Measurements from ENCODE around the gene WWC1.
"Not testable (repeated sequence)": the region's sequence is repeated elsewhere in the genome, so short reads cannot be mapped to it uniquely, and the experiment has no call there.

Gene WWC1

DNA sequence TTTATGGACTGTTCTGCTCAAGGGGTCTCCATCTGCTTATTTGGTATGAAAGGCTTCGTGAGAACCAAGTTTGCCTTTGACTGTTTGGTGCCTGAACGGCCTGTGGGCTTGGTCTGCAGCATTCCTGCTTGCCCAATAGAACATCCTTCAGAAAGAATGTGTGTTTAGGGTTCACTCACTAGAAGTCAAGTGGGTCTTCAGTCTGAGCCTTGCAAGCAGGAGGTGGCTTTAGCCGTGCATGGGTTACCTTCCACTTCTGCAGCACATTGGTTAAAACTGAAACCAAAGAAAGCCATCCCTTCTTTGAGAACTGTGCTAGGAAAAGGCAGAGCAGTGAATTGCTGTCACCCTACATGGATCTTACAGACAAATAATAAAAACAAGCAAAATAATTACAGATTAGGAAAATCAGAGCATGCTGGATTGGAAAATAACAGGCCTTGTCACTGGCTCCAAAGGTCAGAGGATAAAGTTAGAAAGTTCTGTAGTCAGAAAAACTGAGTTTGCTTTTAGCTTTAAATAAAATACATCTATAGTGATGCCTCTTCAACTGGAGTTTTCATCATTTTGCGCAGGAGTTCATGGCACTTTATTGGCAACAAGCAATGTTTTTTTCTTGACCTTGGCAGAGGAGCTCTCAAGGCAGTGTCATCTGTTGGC is 16.6 kb downstream of the WWC1 start:
- Histone ChIP-seq H3K4me3 (ENCODE audit: insufficient read depth, low read depth, low read length) (no peak overlapping the region), H3K4me1 (ENCODE audit: control insufficient read depth, insufficient read depth, low read length) (no peaks in the 10 kb centered on the region), H3K27ac (ENCODE audit: insufficient read depth, low read depth, low read length, poor library complexity, severe bottlenecking) (no peak overlapping the region), H3K9me3 (ENCODE audit: control insufficient read depth, low read length) (no peaks in the 10 kb centered on the region), H3K36me3 (ENCODE audit: control insufficient read depth, insufficient read depth, low read length) (no peaks in the 10 kb centered on the region), H3K27me3 (ENCODE audit: control insufficient read depth, insufficient read depth, low read length, poor library complexity, severe bottlenecking) (no peaks in the 10 kb centered on the region)
- 92 to 95% methylated on average over 4 of the region's 4 CpGs for WGBS, 2 experiments

GRCh38 chr5:168308976-168309598 is 17.6 kb downstream of the WWC1 start:
- Histone ChIP-seq H3K4me3 (ENCODE audit: insufficient read depth, low read depth, low read length) (no peak overlapping the region), H3K36me3 (ENCODE audit: control insufficient read depth, insufficient read depth, low read length) (no peaks in the 10 kb centered on the region), H3K9me3 (ENCODE audit: control insufficient read depth, low read length) (no peaks in the 10 kb centered on the region), H3K27me3 (ENCODE audit: control insufficient read depth, insufficient read depth, low read length, poor library complexity, severe bottlenecking) (no peaks in the 10 kb centered on the region), H3K27ac (ENCODE audit: insufficient read depth, low read depth, low read length, poor library complexity, severe bottlenecking) (no peak overlapping the region), H3K4me1 (ENCODE audit: control insufficient read depth, insufficient read depth, low read length) (no peaks in the 10 kb centered on the region)
- 94 to 96% methylated on average over 6 of the region's 6 CpGs for WGBS, 2 experiments

GRCh38 chr5:168310541-168310940 is 19.1 kb downstream of the WWC1 start:
- not testable (repeated sequence) for H3K4me3 ChIP-seq (ENCODE audit: insufficient read depth, low read depth, low read length); H3K27me3 ChIP-seq (ENCODE audit: control insufficient read depth, insufficient read depth, low read length, poor library complexity, severe bottlenecking); H3K36me3 ChIP-seq (ENCODE audit: control insufficient read depth, insufficient read depth, low read length); H3K9me3 ChIP-seq (ENCODE audit: control insufficient read depth, low read length); H3K27ac ChIP-seq (ENCODE audit: insufficient read depth, low read depth, low read length, poor library complexity, severe bottlenecking)
- WGBS, 2 experiments: 96 to 97% methylated on average over 3 of the region's 3 CpGs
- H3K4me1 ChIP-seq (ENCODE audit: control insufficient read depth, insufficient read depth, low read length): peaks cover 10% of the 10 kb centered on the region

GRCh38 chr5:168311061-168311566 is 19.7 kb downstream of the WWC1 start:
- Histone ChIP-seq H3K9me3 (ENCODE audit: control insufficient read depth, low read length) (no peaks in the 10 kb centered on the region), H3K27ac (ENCODE audit: insufficient read depth, low read depth, low read length, poor library complexity, severe bottlenecking) (no peak overlapping the region), H3K4me1 (ENCODE audit: control insufficient read depth, insufficient read depth, low read length) (peaks cover 16% of the 10 kb centered on the region), H3K36me3 (ENCODE audit: control insufficient read depth, insufficient read depth, low read length) (no peaks in the 10 kb centered on the region), H3K27me3 (ENCODE audit: control insufficient read depth, insufficient read depth, low read length, poor library complexity, severe bottlenecking) (no peaks in the 10 kb centered on the region), H3K4me3 (ENCODE audit: insufficient read depth, low read depth, low read length) (no peak overlapping the region)
- WGBS, 2 experiments: 70 to 81% methylated on average over 6 of the region's 6 CpGs

DNA sequence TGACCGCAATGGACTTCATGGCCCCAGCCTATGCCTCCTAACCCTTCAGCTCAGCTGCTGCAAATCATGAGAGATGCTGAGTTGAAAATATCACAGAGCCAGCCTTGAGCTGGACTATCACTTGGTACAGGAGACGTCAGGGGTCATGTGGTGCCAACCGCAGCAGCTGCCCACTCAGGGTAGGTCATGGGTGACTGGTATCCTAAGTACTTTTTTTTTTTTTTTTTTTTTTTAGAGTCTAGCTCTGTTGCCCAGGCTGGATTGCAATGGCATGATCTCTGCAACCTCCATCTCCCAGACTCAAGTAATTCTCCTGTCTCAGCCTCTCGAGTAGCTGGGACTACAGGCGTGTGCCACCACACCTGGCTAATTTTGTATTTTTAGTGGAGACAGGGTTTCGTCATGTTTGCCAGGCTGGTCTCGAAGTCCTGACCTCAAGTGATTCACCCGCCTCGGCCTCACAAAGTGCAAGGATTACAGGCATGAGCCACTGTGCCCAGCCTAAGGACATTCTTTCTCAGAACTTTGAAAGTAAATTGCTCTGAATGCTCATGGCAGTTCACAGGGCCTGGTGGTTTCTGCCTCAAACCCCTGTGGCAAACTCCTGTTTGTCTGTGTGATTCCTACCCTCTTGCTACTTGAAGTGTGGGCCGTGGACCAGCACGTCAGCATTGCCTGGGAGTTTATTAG is 21.3 kb downstream of the WWC1 start:
- WGBS, 2 experiments: 94% methylated on average over 11 of the region's 11 CpGs
- H3K4me3 ChIP-seq (ENCODE audit: insufficient read depth, low read depth, low read length): no peak overlapping the region
- H3K27me3 ChIP-seq (ENCODE audit: control insufficient read depth, insufficient read depth, low read length, poor library complexity, severe bottlenecking): no peaks in the 10 kb centered on the region
- H3K36me3 ChIP-seq (ENCODE audit: control insufficient read depth, insufficient read depth, low read length): no peaks in the 10 kb centered on the region
- peaks cover 32% of the 10 kb centered on the region for H3K4me1 ChIP-seq (ENCODE audit: control insufficient read depth, insufficient read depth, low read length)
- H3K27ac ChIP-seq (ENCODE audit: insufficient read depth, low read depth, low read length, poor library complexity, severe bottlenecking): no peak overlapping the region
- H3K9me3 ChIP-seq (ENCODE audit: control insufficient read depth, low read length): no peaks in the 10 kb centered on the region

DNA sequence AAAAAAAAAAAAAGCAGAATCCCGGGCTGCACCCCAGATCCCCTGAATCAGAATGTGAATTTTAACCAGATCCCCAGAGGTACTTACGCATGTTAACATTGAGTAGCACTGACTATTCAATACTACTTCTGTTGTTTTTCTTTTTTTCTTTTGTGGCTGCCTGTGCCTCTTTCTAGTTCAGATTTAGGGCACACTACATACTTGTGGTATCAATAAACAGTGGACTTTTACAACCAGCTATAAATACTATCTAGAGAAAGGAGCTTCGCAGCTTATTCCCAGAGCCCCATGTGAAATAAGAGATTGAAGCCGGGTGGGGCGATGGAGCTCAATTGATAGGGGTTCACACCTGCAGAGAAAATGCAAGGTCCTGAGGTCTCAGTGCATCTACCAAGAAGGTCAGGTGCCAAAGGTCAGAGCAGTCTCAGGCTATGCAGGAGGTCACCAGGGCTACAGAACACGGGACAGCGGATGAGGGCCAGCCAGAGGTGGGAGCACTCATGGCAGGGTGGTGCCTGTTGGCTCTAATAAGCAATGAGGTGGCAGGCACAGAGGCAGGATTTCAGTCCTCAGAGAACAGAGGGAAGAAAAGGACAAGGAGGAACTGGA is 22.3 kb downstream of the WWC1 start:
- Histone ChIP-seq H3K4me1 (ENCODE audit: control insufficient read depth, insufficient read depth, low read length) (peaks cover 35% of the 10 kb centered on the region), H3K4me3 (ENCODE audit: insufficient read depth, low read depth, low read length) (no peak overlapping the region), H3K36me3 (ENCODE audit: control insufficient read depth, insufficient read depth, low read length) (no peaks in the 10 kb centered on the region), H3K9me3 (ENCODE audit: control insufficient read depth, low read length) (no peaks in the 10 kb centered on the region), H3K27ac (ENCODE audit: insufficient read depth, low read depth, low read length, poor library complexity, severe bottlenecking) (no peak overlapping the region), H3K27me3 (ENCODE audit: control insufficient read depth, insufficient read depth, low read length, poor library complexity, severe bottlenecking) (no peaks in the 10 kb centered on the region)
- WGBS, 2 experiments: 93 to 95% methylated on average over 7 of the region's 7 CpGs

- Histone ChIP-seq H3K27ac (ENCODE audit: insufficient read depth, low read depth, low read length, poor library complexity, severe bottlenecking) (peak overlapping the region; percentile 18), H3K4me1 (ENCODE audit: control insufficient read depth, insufficient read depth, low read length) (peaks cover 35% of the 10 kb centered on the region), H3K9me3 (ENCODE audit: control insufficient read depth, low read length) (no peaks in the 10 kb centered on the region), H3K27me3 (ENCODE audit: control insufficient read depth, insufficient read depth, low read length, poor library complexity, severe bottlenecking) (no peaks in the 10 kb centered on the region), H3K4me3 (ENCODE audit: insufficient read depth, low read depth, low read length) (no peak overlapping the region), H3K36me3 (ENCODE audit: control insufficient read depth, insufficient read depth, low read length) (no peaks in the 10 kb centered on the region)
- WGBS, 2 experiments: 89 to 91% methylated on average over 12 of the region's 12 CpGs
Measured at GRCh38 chr5:168314735-168315411, 23.4 kb downstream of the WWC1 start.

- WGBS, 2 experiments: 88 to 92% methylated on average over 10 of the region's 10 CpGs
- Histone ChIP-seq H3K27ac (ENCODE audit: insufficient read depth, low read depth, low read length, poor library complexity, severe bottlenecking) (peak overlapping the region; percentile 51), H3K36me3 (ENCODE audit: control insufficient read depth, insufficient read depth, low read length) (no peaks in the 10 kb centered on the region), H3K9me3 (ENCODE audit: control insufficient read depth, low read length) (no peaks in the 10 kb centered on the region), H3K4me3 (ENCODE audit: insufficient read depth, low read depth, low read length) (no peak overlapping the region), H3K27me3 (ENCODE audit: control insufficient read depth, insufficient read depth, low read length, poor library complexity, severe bottlenecking) (no peaks in the 10 kb centered on the region), H3K4me1 (ENCODE audit: control insufficient read depth, insufficient read depth, low read length) (peaks cover 35% of the 10 kb centered on the region)
Measured at GRCh38 chr5:168315416-168316138, 24.1 kb downstream of the WWC1 start.

- Histone ChIP-seq H3K9me3 (ENCODE audit: control insufficient read depth, low read length) (no peaks in the 10 kb centered on the region), H3K4me3 (ENCODE audit: insufficient read depth, low read depth, low read length) (no peak overlapping the region), H3K4me1 (ENCODE audit: control insufficient read depth, insufficient read depth, low read length) (peaks cover 35% of the 10 kb centered on the region), H3K36me3 (ENCODE audit: control insufficient read depth, insufficient read depth, low read length) (no peaks in the 10 kb centered on the region), H3K27me3 (ENCODE audit: control insufficient read depth, insufficient read depth, low read length, poor library complexity, severe bottlenecking) (no peaks in the 10 kb centered on the region), H3K27ac (ENCODE audit: insufficient read depth, low read depth, low read length, poor library complexity, severe bottlenecking) (peak overlapping the region; percentile 94)
- 77 to 84% methylated on average over 9 of the region's 9 CpGs for WGBS, 2 experiments
Measured at GRCh38 chr5:168316139-168316578, 24.7 kb downstream of the WWC1 start.

Data from ectodermal cell (in vitro differentiated cells).